ENCODE measurements around the gene KCNA5.

GRCh38 chr12:5088586-5089264 is 45.0 kb downstream of the KCNA5 start:
- TF ChIP-seq CTCF (IDR thresholded peaks at IDR 0.05) (no peak), POLR2A (IDR thresholded peaks at IDR 0.05) (no peak), EP300 (IDR thresholded peaks at IDR 0.05) (no peak), POLR2AphosphoS5 (IDR thresholded peaks at IDR 0.05) (no peak)
